Spleen (tissue), 11 donors: ENCODE measurements around the gene GSK3B. TPM values are rescaled to one million over a fixed set of nuclear protein-coding genes. Genes with fewer than 3 reads are reported as not detected.

Experiments
- DNase-seq: peaks from one replicate; pipeline ENCODE4 v3.0.0-alpha.2; 2020
- H3K27ac ChIP-seq, 8 donors: fragments of 200-600 bp; sonication (generic) in 7 of 8; 1 replicate in 4 of 8; 2 replicates in 4 of 8; pipeline versions ENCODE4 v1.5.0 to v1.8.0; 2016 to 2021; ENCODE audit warnings: inconsistent platforms in 4 of 8, mild to moderate bottlenecking in 4 of 8, moderate library complexity in 1 of 8
- H3K27me3 ChIP-seq, 7 donors: fragments of 200-600 bp; sonication (generic) in 6 of 7; replicated peaks in 1 of 7; 1 replicate in 4 of 7; 2 replicates in 3 of 7; pipeline versions ENCODE4 v1.5.0 to v1.8.0; 2016 to 2021; ENCODE audit warnings: inconsistent platforms in 3 of 7, mild to moderate bottlenecking in 1 of 7
- H3K36me3 ChIP-seq, 6 donors: fragments of 200-600 bp; sonication (generic) in 5 of 6; 1 replicate in 4 of 6; 2 replicates in 2 of 6; pipeline versions ENCODE4 v1.5.0 to v1.8.0; 2016 to 2021; ENCODE audit warnings: inconsistent platforms in 2 of 6
- H3K4me1 ChIP-seq, 6 donors: fragments of 200-600 bp; sonication (generic) in 5 of 6; 1 replicate in 3 of 6; 2 replicates in 3 of 6; pipeline versions ENCODE4 v1.5.0 to v1.8.0; 2016 to 2021; ENCODE audit warnings: inconsistent platforms in 3 of 6
- H3K4me3 ChIP-seq, 8 donors: fragments of 200-600 bp; sonication (generic) in 7 of 8; 1 replicate in 4 of 8; 2 replicates in 4 of 8; pipeline versions ENCODE4 v1.5.0 to v1.8.0; 2016 to 2021; ENCODE audit warnings: inconsistent platforms in 4 of 8, mild to moderate bottlenecking in 4 of 8, moderate library complexity in 2 of 8
- H3K9me3 ChIP-seq, 8 donors: fragments of 200-600 bp; sonication (generic) in 7 of 8; 1 replicate in 4 of 8; 2 replicates in 4 of 8; pipeline versions ENCODE4 v1.5.0 to v1.8.0; 2016 to 2021; ENCODE audit warnings: inconsistent platforms in 4 of 8
- POLR2A ChIP-seq, 3 donors: fragments of 450-650 bp; IDR thresholded peaks; one replicate each; pipeline ENCODE4 v1.5.1; 2017; ENCODE audit warnings: antibody characterized with exemption in 3 of 3, mild to moderate bottlenecking in 1 of 3
- POLR2AphosphoS5 ChIP-seq, 3 donors: sonication (generic); formaldehyde crosslinking; IDR thresholded peaks; one replicate each; pipeline ENCODE4 v1.5.1; 2017; ENCODE audit warnings: antibody characterized with exemption in 3 of 3
- WGBS, 5 donors: extraction: QIAGEN DNeasy Blood & Tissue Kit in 3 of 5; methylation state at CpG; one replicate each; pipeline versions ENCODE4 v1.1.5 to v1.1.7; 2013 to 2018; 5-methylcytosine and 5-hydroxymethylcytosine counted together
- intact Hi-C: fragments of 100-400 bp; cut with DNase I; formaldehyde crosslinking; loops from one replicate; pipeline ENCODE4 v1.15.0; 2023; ENCODE audit warnings: low total_unique reads
- polyA plus RNA-seq, 3 donors: library from polyadenylated mRNA; stranded (reverse); fragments of 200-250 nt; gene quantifications; one replicate each; pipeline ENCODE4 v1.2.1, GENCODE V29; 2013
- total RNA-seq, 7 donors: library from RNA; depleted of rRNA in 3 of 7; stranded (reverse); fragments of >200 nt in 3 of 7; fragmentation: NEBNext Ultra II Directional in 4 of 7; extraction: Animal tissue kit (Norgen Biotek cat#: 25700) in 4 of 7; gene quantifications; one replicate each; pipeline versions ENCODE4 v1.1.0 to v1.2.1, GENCODE V29; 2016 to 2021
- TF ChIP-seq, protein P1 (sequence below), 11 experiments: fragments of 200-600 bp in 7 of 11; fragments of 450-650 bp in 4 of 11; sonication (generic) in 4 of 11; IDR thresholded peaks in 8 of 11; conservative IDR thresholded peaks in 3 of 11; 1 replicate in 7 of 11; 2 replicates in 4 of 11; pipeline versions ENCODE4 v1.4.0 to v1.8.0; 2016 to 2021; ENCODE audit warnings: antibody characterized with exemption in 11 of 11, inconsistent platforms in 4 of 11, mild to moderate bottlenecking in 1 of 11
- donor health status: healthy with polysubstance abuse.
- donor health status: DM: no; HTN: no; CAD: no; lungs with moderate emphysema.
- donor health status: DM: no; HTN: no; CAD: no.
- donor health status: Bipolar disorder and iron deficiency.
- donor health status: healthy.
- donor health status: DM: no; HTN: no; CAD: no.
- donor health status: DM: yes; HTN: yes; CAD: no.

Gene GSK3B
- total and polyA plus RNA-seq, 10 donors, result 4.7 to 62.2 (median 53.1) TPM

DNA sequence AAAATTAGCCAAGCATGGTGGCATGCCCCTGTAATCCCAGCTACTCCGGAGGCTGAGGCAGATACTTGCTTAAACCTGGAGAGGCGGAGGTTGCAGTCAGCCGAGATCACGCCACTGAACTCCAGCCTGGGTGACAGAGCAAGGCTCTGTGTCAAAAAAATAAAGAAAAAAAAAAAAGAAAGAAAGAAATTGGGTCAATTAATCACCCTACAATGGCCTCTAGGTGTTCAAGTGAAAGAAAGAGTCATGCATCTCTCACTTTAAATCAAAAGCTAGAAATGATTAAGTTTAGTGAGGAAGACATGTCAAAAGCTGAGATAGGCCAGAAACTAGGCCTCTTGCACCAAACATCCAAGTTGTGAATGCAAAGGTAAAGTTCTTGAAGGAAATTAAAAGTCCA lies 44.9 kb upstream of the GSK3B start:
- TF ChIP-seq, protein P1, sequence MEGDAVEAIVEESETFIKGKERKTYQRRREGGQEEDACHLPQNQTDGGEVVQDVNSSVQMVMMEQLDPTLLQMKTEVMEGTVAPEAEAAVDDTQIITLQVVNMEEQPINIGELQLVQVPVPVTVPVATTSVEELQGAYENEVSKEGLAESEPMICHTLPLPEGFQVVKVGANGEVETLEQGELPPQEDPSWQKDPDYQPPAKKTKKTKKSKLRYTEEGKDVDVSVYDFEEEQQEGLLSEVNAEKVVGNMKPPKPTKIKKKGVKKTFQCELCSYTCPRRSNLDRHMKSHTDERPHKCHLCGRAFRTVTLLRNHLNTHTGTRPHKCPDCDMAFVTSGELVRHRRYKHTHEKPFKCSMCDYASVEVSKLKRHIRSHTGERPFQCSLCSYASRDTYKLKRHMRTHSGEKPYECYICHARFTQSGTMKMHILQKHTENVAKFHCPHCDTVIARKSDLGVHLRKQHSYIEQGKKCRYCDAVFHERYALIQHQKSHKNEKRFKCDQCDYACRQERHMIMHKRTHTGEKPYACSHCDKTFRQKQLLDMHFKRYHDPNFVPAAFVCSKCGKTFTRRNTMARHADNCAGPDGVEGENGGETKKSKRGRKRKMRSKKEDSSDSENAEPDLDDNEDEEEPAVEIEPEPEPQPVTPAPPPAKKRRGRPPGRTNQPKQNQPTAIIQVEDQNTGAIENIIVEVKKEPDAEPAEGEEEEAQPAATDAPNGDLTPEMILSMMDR (IDR thresholded peaks at IDR 0.05 in 8 of 11, conservative IDR thresholded peaks at IDR 0.05 in 3 of 11), result no peak
- TF ChIP-seq POLR2AphosphoS5 (IDR thresholded peaks at IDR 0.05) (no peak), POLR2A (IDR thresholded peaks at IDR 0.05) (no peak)
- no peak for DNase-seq
- WGBS, 5 donors, result 88 to 97% (median 96%) methylated on average over 4 of the region's 4 CpGs

DNA sequence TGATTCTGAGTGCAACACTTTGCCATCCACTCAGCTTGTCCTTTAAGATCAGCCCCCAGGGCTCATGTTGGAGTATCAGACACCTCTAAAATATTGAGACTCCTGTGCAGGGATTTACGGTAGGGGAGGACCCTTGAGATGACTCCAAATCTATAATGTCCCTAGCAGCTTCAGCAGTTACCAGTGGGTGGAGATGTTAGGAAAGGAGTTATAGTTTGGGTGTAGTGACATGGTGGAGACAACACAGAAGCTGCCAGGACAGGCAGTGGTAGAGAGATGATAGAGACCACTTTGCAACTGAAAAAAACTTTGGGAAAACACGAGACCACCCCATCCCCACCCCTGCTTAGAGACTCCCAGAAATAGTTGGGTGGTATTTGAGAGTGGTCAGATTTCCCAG lies 43.3 kb upstream of the GSK3B start:
- DNase-seq, result no peak
- Histone ChIP-seq H3K27me3 (no peaks in the 10 kb centered on the region), H3K4me1 (no peaks in the 10 kb centered on the region), H3K4me3 (no peak overlapping the region), H3K36me3 (no peaks in the 10 kb centered on the region), H3K27ac (no peak overlapping the region), H3K9me3 (peaks cover 0 to 6% (median 0%) of the 10 kb centered on the region in 8 donors)
- WGBS, 5 donors, result 72 to 89% (median 72%) methylated on average over 2 of the region's 2 CpGs
- intact Hi-C loops, result no loop called here
- TF ChIP-seq POLR2A (IDR thresholded peaks at IDR 0.05), result no peak
- TF ChIP-seq, protein P1 (IDR thresholded peaks at IDR 0.05 in 8 of 11, conservative IDR thresholded peaks at IDR 0.05 in 3 of 11), result no peak
- no peak for TF ChIP-seq POLR2AphosphoS5 (IDR thresholded peaks at IDR 0.05)

More for the DNA sequence above, 44.9 kb upstream of the GSK3B start:
- Histone ChIP-seq H3K4me3 (no peak overlapping the region), H3K27ac (no peak overlapping the region), H3K27me3 (no peaks in the 10 kb centered on the region), H3K9me3 (peaks cover 0 to 6% (median 0%) of the 10 kb centered on the region in 8 donors), H3K4me1 (no peaks in the 10 kb centered on the region), H3K36me3 (no peaks in the 10 kb centered on the region)
- intact Hi-C loops, result no loop called here

DNA sequence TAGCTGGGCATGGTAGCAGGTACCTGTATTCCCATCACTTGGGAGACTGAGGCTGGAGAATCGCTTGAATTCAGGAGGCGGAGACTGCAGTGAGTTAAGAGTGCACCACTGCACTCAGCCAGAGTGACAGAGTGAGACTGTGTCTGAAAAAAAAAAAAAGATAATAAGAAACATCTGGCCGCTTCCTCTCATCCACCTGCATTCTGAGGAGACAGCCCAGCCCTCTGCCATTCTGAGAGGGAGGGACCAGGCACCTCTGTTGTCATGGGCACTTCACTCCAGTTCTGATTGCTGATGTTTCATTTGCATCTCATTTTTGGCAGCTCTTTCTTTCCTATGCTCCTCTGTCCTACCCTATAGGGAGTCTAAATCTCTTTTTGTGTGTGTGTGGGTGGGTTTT lies 36.4 kb upstream of the GSK3B start:
- Histone ChIP-seq H3K4me1 (no peaks in the 10 kb centered on the region), H3K4me3 (no peak overlapping the region), H3K36me3 (no peaks in the 10 kb centered on the region), H3K27ac (no peak overlapping the region), H3K27me3 (no peaks in the 10 kb centered on the region), H3K9me3 (no peaks in the 10 kb centered on the region)
- intact Hi-C loops, result no loop called here
- TF ChIP-seq, protein P1 (IDR thresholded peaks at IDR 0.05 in 8 of 11, conservative IDR thresholded peaks at IDR 0.05 in 3 of 11), result no peak
- no peak for TF ChIP-seq POLR2A (IDR thresholded peaks at IDR 0.05)
- no peak for TF ChIP-seq POLR2AphosphoS5 (IDR thresholded peaks at IDR 0.05)
- no peak for DNase-seq
- WGBS, 5 donors, result 81 to 96% (median 92%) methylated on average over 3 of the region's 3 CpGs

DNA sequence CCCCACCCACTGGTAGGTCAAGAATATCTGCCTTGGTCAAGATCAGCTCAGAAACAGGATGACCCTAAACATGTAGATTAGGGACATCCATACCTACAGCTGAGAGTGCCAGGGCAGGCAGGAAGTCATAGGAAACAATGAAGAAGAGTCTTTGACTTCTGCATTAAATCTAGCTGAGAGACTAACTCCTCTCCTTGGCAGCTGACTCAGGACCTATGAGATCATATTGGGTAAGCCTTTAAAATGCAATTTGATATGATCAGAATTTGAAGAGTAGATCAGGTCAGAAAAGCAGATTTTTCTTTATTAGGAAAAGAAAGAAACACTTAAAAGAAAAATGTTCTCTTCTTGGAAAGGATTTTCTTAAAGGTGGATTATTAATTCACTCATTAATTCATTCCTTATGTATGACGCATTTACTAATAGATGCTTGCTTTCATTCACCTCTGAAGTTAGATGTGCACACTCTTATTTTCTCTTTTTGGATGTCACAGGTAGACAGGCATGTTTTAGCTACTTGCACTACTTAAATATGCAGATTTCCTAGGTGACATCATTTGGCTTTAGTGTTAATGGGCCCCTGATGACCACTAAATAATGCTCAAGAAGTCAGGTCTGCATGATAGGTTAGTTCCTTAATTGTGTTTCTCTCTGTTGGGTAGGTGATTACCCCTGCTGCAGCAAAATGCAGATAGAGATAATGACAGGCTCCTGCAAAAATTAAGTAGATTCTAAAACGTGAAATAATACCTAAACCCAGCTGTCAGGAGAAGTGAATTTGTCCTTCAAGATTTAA lies 35.7 kb upstream of the GSK3B start:
- Histone ChIP-seq H3K9me3 (no peaks in the 10 kb centered on the region), H3K4me1 (no peaks in the 10 kb centered on the region), H3K27me3 (no peaks in the 10 kb centered on the region), H3K4me3 (no peak overlapping the region), H3K36me3 (no peaks in the 10 kb centered on the region), H3K27ac (no peak overlapping the region)
- no peak for DNase-seq
- no peak for TF ChIP-seq POLR2AphosphoS5 (IDR thresholded peaks at IDR 0.05)
- TF ChIP-seq, protein P1 (IDR thresholded peaks at IDR 0.05 in 8 of 11, conservative IDR thresholded peaks at IDR 0.05 in 3 of 11), result no peak
- TF ChIP-seq POLR2A (IDR thresholded peaks at IDR 0.05), result no peak
- intact Hi-C loops, result no loop called here
- 84 to 100% (median 92%) methylated on average over 2 of the region's 2 CpGs for WGBS, 5 donors
